Suppressor macrophage (primary cell): ENCODE measurements around the gene ATXN2.
"Not testable (repeated sequence)": the region's sequence is repeated elsewhere in the genome, so short reads cannot be mapped to it uniquely, and the experiment has no call there.

Experiments used
- DNase-seq, 4 experiments: peaks; one replicate each; pipeline ENCODE4 v3.0.0-alpha.2; 2020 to 2022

Gene ATXN2

GRCh38 chr12:111570084-111570961, 28.8 kb downstream of the ATXN2 start:
- DNase-seq: no peak

GRCh38 chr12:111569363-111570083, 29.6 kb downstream of the ATXN2 start:
- DNase-seq: no peak

GRCh38 chr12:111560844-111561243, 38.3 kb downstream of the ATXN2 start:
- DNase-seq: not testable (repeated sequence)

GRCh38 chr12:111558107-111558376, 41.1 kb downstream of the ATXN2 start:
- DNase-seq: no peak

GRCh38 chr12:111557271-111558106, 41.6 kb downstream of the ATXN2 start:
- no peak for DNase-seq

- no peak for DNase-seq
These were observed 42.4 kb downstream of the ATXN2 start for GRCh38 chr12:111556676-111557075.

GRCh38 chr12:111555313-111555712, 43.8 kb downstream of the ATXN2 start:
- DNase-seq: not testable (repeated sequence)

GRCh38 chr12:111546758-111547383, 52.2 kb downstream of the ATXN2 start:
- no peak for DNase-seq

- DNase-seq: no peak
These were observed 52.9 kb downstream of the ATXN2 start for GRCh38 chr12:111546171-111546570.

- no peak for DNase-seq
These were observed 55.1 kb downstream of the ATXN2 start for GRCh38 chr12:111544032-111544431.

GRCh38 chr12:111532751-111533150, 66.4 kb downstream of the ATXN2 start:
- no peak for DNase-seq

GRCh38 chr12:111529424-111530368, 69.4 kb downstream of the ATXN2 start:
- peak; percentile 53 to 79 (median 71) for DNase-seq

- no peak for DNase-seq
These were observed 75.4 kb downstream of the ATXN2 start for GRCh38 chr12:111523587-111524167.

GRCh38 chr12:111521801-111522200, 77.3 kb downstream of the ATXN2 start:
- DNase-seq: no peak

GRCh38 chr12:111519937-111520336, 79.2 kb downstream of the ATXN2 start:
- no peak for DNase-seq

- no peak for DNase-seq
These were observed 80.0 kb downstream of the ATXN2 start for GRCh38 chr12:111519083-111519482.

- not testable (repeated sequence) for DNase-seq
These were observed 91.4 kb downstream of the ATXN2 start for GRCh38 chr12:111507719-111508118.

- DNase-seq: not testable (repeated sequence)
These were observed 91.9 kb downstream of the ATXN2 start for GRCh38 chr12:111507258-111507657.

- no peak for DNase-seq
These were observed 92.9 kb downstream of the ATXN2 start for GRCh38 chr12:111506260-111506659.

- DNase-seq: no peak
These were observed 93.5 kb downstream of the ATXN2 start for GRCh38 chr12:111505601-111506036.

- no peak for DNase-seq
These were observed 96.0 kb downstream of the ATXN2 start for GRCh38 chr12:111503116-111503515.
